D341Med (cell line): ENCODE measurements around the gene SINHCAF.

Experiments used
- DNase-seq: peaks from one replicate; pipeline ENCODE4 v3.0.0; 2012; ENCODE audit warnings: low spot score

The SINHCAF gene

DNA sequence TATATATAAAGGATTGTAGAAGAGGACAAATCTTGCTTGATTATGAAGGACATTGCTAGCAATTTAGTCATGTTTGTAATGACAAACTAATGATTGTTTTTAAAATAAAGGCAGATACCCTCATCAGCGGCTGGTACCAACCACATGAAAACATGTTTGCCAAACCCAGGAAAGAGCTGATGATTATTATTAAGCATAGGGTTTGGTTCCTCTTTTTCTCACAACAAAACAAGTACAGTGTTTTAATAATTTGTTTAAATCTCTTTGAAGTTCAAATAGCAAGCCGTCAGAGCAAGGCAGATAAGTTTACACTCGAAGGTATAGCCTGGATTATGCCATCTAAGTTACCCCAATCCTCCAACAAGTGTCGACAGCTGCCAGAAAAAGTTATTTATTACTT, 5.3 kb upstream of the SINHCAF start:
- DNase-seq: no peak

DNA sequence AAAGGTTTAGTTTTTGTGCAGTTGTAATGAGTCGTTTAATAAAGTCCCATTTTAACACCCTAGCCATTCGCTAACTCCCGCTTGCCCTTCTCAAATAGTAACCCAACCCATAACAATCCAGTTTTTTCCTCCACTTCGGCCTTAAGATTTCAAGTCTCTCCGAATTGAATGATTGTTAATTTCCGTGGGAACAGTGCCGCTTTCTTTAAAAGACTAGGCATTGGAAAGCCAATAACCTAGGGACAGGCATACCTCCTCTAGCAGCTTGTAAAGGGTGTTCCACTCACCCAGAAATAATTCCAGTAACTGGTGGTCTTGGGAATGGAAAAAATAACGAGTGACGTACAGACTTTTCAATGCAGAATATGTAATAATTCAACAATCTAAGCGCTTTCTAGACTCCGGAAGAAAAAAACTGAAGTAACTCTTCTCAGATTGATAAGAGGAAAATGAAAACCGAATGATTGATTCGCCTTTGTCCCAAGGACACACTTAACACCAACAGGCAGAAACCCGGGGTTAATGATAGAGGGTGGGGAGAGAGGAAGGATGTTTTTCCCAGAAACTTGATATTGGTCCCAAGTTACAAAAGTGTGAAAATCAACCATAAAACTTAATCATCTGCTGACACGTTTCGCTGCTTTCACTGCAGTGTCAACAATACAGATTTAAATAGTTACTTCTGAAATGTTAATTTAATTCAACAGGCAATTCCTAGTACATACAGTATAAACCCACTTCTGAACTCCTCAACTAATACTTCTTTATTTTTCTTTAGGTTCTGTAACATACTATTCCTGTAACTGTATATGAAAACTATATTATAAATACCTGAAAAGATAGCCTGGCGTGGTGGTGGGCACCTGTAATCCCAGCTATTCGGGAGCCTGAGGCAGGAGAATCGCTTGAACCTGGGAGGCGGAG, 1.0 kb upstream of the SINHCAF start:
- DNase-seq: no peak

DNA sequence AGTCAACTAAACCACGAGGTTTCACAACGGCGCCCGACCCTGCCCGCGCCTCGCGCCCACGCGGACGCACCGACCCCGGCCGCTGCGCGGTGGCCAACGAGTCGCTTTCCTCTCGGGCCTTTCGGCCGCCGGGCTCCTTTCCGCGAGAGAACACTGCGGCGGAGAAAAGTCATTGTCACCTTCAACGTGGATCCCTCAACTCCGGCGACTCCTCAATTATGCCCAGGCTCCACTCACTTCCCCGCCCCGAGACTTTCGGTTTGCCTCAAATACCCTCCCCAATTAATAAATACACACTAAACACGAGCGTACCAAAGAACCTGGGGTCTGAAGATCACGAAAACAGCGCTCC, 450 bp downstream of the SINHCAF start:
- DNase-seq: peak; percentile 54

DNA sequence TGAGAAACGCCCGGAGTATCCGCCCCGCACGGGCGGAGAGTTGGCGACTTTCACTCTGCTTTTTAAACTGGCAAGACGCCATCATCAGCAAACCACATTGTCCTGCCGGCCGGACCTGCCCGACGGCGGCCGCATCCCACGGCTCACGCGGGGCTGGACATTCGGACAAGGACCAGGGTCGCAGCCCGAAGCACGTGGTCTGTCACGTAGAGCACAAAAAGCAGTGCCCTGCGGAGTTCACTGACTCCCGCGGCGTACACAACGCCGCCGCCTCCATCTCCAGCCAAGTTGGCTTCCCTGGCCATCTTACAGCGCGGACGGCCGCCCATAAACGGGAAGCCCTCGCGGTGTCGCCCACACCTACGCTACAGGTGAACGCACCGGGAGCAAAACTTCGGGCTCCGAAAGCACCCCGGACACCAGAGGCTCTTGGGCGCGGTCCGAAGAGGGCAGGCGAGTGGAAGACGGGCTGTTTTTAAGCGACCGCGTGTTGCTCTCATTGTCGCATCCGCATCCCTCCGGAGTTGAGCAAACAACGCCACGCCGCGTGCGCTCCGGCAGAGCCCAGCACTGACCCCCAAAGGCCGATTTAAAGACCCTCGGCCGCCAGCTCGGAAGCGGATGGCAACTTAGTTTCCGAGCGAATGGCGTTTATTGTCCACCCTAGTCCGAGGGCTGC, 966 bp downstream of the SINHCAF start:
- DNase-seq: peak; percentile 58

GRCh38 chr12:31324116-31324844, 1.7 kb downstream of the SINHCAF start:
- peak; percentile 82 for DNase-seq

- DNase-seq: peak; percentile 60
Observed at GRCh38 chr12:31323391-31324115, 2.4 kb downstream of the SINHCAF start.

GRCh38 chr12:31322801-31323207, 3.1 kb downstream of the SINHCAF start:
- no peak for DNase-seq

DNA sequence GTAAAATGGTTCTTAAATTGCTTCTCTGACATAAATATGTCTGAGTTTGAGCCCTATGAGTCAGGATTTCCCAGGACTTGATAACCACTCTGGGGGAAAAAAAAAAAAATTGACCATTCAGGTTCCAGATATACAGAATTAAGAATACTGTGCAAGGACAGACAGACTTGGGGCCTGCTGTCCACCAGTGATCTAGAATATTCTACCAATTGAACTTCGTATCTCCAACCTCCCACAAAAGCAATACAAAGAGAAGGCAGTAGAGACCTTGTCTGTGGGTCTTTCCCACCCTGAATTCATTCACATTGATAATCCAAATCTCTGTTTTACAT, 4.1 kb downstream of the SINHCAF start:
- no peak for DNase-seq

DNA sequence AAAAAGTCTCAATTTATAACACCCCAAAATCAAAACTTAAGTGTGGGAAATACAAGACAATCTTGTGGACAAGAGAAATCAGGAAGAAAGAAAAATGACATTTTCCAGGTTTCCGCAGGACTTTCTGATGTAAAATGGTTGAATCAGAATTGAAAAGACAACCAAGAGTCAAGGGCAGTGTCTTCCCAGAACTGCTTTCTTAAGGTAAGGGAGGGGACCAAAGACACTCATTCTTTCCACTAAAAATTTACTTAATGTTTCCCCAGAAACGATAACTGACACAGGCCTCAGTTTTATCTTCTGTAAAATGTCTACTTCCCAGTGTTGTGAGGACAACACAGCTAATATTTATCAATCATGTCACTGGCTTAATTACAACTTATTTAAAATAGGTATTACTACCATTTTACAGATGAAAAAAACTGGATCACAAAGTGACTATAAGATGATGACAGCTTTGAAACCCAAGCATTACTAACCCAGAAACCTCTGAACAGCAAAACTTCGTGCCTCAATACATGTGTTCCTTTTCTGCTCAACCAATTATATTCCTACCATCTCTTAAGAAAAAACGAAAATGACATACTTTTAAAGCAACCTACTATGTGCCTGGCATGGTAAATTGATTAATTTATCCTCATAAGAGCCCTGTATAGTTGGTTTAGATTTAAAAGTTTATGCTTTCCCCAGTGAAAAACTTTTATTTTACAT, 4.6 kb downstream of the SINHCAF start:
- DNase-seq: no peak

- DNase-seq: no peak
Observed at GRCh38 chr12:31318657-31319269, 7.2 kb downstream of the SINHCAF start.

DNA sequence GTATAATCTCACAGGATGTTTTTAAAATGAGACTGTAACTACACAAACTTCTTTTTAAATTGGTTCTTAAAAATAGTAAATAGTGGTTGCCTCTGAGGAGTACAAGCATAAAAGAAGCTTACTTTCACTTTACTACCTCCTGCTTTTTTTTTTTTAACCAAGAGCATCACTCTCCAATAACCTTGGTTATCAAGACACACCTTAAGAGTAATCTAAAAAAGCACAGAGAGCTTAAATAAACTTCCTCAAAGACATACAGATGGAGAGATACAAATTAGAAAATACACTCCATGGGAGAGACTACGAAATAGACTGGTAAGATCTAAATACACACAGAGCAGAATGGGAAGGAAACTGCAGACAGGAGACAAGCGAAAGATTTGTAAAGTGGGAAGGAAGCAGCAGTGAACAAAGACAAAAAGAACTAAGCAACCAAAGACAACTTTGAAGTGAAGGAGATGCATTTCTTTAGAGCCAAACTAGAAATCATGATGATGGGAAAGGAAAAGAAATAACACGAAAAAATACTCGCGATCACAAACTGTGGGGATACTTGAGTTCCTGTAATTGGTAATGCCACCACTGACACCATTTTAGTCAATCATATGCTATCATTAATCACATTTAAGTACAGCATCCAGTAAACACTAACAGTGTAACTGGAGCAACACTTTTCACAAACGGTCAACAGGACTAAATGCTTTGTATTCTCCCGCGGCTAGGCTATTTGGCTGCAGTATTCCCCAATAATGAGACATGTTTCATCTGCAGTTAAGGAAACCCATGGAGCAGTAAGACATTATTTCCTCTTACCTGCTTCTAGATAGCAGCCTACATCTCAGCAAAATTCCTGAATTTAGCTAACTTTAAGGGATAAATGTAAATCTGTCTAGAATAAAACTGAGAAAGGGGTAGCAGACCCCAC, 8.2 kb downstream of the SINHCAF start:
- DNase-seq: no peak

DNA sequence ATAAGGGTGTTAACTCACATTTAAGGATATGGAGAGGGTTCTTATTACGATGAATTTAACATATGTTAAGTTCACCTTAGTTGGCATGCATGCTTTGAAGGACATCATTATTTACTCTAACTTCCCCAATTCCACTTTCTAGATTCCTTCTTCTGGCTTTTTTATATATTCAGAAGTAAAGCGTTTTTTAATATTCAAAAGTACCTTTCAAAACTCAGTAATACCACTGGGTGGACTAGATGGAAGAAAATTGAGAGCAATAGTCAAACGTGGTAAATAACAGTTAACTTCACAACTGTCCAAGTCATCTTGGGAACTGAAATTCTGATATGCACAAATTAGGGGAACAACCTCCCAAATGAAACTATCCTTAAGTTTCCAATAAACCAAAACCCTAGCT, 9.1 kb downstream of the SINHCAF start:
- DNase-seq: no peak

GRCh38 chr12:31315784-31316465, 10.0 kb downstream of the SINHCAF start:
- DNase-seq: no peak

DNA sequence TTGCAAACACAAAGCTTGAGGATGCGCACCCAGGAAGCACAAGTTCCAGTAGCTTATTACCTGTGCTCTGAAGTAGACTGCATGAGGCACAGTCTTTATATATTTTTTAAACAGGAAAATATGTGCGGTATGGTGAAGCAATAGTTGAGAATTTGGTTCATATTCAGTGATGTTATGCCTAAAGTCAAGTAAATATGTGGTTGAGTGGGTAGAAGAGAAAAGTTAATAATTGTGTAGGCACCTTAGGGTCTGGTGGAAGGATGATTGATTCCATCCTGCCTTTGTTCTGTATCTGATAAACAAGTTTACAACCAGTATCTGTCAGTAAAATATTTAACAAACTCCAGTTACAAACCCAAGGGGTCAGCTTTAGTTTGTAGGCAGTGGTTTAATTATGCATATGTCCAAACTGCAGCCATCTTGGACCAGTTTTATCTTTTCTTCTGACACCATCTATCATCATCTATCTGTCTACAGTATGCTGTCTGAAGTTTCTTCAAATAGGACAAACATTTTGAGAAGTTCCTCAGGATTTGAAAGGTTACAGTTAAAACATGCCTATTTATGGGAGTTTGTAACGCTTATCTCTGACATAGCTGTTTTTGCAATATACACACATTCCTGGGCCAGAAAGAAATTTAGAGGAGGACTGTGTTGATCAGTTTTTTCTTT, 10.8 kb downstream of the SINHCAF start:
- DNase-seq: no peak

- no peak for DNase-seq
Observed at GRCh38 chr12:31312431-31312830, 13.5 kb downstream of the SINHCAF start.

DNA sequence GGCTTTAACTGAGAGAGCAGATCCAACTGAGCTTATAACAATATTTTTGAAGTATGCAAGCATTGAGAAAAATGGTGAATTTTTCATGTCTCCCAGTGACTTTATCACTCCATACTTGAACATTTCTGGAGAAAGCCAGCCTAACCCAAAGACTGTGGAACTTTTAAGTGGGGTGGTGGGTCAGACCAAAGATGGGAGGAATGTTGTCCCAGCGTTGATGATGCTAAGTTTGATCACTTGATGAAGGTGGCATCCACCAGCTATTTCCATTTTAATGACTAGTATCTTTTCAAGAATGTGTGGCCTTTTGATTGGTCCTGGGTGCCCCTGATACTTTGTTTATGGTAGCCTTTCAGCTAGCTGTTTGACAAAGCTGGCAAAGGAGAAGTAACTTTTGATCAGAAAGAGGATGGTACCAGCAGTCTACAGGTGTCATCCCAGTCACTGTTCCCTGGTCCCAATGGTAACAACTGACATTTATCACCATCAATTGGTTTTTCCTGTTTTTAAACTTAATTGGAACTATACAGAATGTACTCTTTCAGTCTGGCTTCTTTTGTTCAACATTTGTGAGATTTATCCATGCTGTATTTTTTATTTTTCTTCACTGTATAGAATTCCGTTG, 14.2 kb downstream of the SINHCAF start:
- no peak for DNase-seq

- DNase-seq: no peak
Observed at GRCh38 chr12:31310488-31310887, 15.5 kb downstream of the SINHCAF start.

- DNase-seq: no peak
Observed at GRCh38 chr12:31309279-31309678, 16.7 kb downstream of the SINHCAF start.
